NCI-H2029 (cell line): ENCODE data around the gene PTGIS.
A peak's percentile ranks its signal among the peaks of the same experiment; 100 is the strongest.

Experiments
- DNase-seq: peaks from one replicate; lab custom pipeline; 2025; lab: John Stamatoyannopoulos, UW

The PTGIS gene

GRCh38 chr20:49560186-49560585 is 7.8 kb downstream of the PTGIS start:
- DNase-seq, result no peak

GRCh38 chr20:49559411-49560081 is 8.4 kb downstream of the PTGIS start:
- no peak for DNase-seq

GRCh38 chr20:49558826-49559225 is 9.1 kb downstream of the PTGIS start:
- no peak for DNase-seq

- no peak for DNase-seq
Observed at GRCh38 chr20:49557449-49557848, 10.5 kb downstream of the PTGIS start.

- no peak for DNase-seq
Observed at GRCh38 chr20:49556621-49557020, 11.3 kb downstream of the PTGIS start.

GRCh38 chr20:49549801-49550551 is 18.0 kb downstream of the PTGIS start:
- DNase-seq, result no peak

GRCh38 chr20:49548371-49548947 is 19.5 kb downstream of the PTGIS start:
- no peak for DNase-seq

- DNase-seq, result no peak
Observed at GRCh38 chr20:49545572-49545971, 22.4 kb downstream of the PTGIS start.

GRCh38 chr20:49544535-49544934 is 23.4 kb downstream of the PTGIS start:
- no peak for DNase-seq

- DNase-seq, result no peak
Observed at GRCh38 chr20:49543858-49544437, 24.0 kb downstream of the PTGIS start.

GRCh38 chr20:49543071-49543857 is 24.7 kb downstream of the PTGIS start:
- DNase-seq, result no peak

GRCh38 chr20:49542514-49542991 is 25.4 kb downstream of the PTGIS start:
- no peak for DNase-seq

- peak; percentile 66 for DNase-seq
Observed at GRCh38 chr20:49541733-49542513, 26.0 kb downstream of the PTGIS start.

- DNase-seq, result no peak
Observed at GRCh38 chr20:49540687-49541435, 27.1 kb downstream of the PTGIS start.

- DNase-seq, result no peak
Observed at GRCh38 chr20:49540232-49540620, 27.7 kb downstream of the PTGIS start.

GRCh38 chr20:49539481-49540231 is 28.3 kb downstream of the PTGIS start:
- DNase-seq, result no peak

GRCh38 chr20:49538950-49539349 is 29.0 kb downstream of the PTGIS start:
- DNase-seq, result no peak

GRCh38 chr20:49534255-49534712 is 33.7 kb downstream of the PTGIS start:
- DNase-seq, result peak; percentile 47

GRCh38 chr20:49532285-49532946 is 35.5 kb downstream of the PTGIS start:
- DNase-seq, result no peak
